Measurements from ENCODE around the gene TPPP2.

Gene TPPP2

GRCh38 chr14:21017528-21018245, 12.3 kb upstream of the TPPP2 start:
- DNase-seq (ENCODE audit: low spot score) = no peak

- no peak for DNase-seq (ENCODE audit: low spot score)
These were observed 11.7 kb upstream of the TPPP2 start for GRCh38 chr14:21018286-21018685.

DNA sequence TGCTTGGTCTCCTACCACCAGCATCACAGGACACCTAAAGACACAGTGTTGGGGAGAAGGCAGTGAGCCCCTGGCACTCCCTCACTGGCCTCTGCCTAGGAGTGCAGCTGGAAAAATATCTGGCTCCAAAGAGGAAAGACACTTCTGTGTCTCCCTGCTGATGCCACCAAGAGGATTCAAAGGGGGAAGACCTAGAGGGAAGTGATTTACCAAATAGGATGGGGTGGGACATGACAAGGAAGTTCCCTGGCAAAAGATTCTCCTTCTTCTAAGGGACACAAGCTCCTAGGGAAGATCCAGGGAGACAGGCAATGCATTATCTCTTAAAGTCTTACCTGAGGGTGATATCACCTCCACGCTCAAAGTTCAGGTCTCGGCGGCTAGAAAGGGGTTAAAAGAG, 11.2 kb upstream of the TPPP2 start:
- DNase-seq (ENCODE audit: low spot score) = no peak

- DNase-seq (ENCODE audit: low spot score) = no peak
These were observed 10.7 kb upstream of the TPPP2 start for GRCh38 chr14:21019366-21019765.

DNA sequence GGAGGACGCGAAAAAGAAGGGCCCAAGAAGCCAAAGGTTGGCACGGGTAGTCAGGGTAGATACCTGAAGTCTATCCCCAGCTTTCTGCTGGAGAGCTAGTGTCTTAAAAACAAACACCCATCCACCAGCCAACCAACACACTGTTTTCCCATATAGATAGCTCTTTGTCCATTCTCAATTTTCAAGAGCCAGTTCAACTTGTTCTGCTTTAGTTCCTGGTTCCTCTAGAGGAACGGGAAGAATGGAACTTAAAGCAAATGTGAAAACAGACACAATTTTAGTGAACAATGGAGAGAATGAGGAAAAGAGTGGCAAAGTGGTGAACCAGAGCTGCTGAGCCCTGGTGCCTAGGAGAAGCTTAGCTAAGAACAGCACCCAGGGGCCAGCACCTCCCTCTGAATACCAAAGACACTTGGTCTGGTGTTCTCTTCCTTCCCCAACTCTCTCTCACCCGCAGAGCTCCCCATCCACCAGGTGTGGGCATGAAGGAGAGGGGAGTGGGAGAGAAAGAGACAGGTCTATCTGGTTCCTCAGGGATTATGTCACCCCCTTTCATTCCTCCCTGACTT, 9.0 kb upstream of the TPPP2 start:
- no peak for DNase-seq (ENCODE audit: low spot score)

- DNase-seq (ENCODE audit: low spot score) = no peak
These were observed 7.3 kb upstream of the TPPP2 start for GRCh38 chr14:21022686-21023085.

- DNase-seq (ENCODE audit: low spot score) = no peak
These were observed 6.8 kb upstream of the TPPP2 start for GRCh38 chr14:21023174-21023573.

GRCh38 chr14:21023817-21024584, 6.0 kb upstream of the TPPP2 start:
- DNase-seq (ENCODE audit: low spot score) = no peak

GRCh38 chr14:21024585-21025370, 5.2 kb upstream of the TPPP2 start, which contains the start of gene NDRG2:
TSS of gene NDRG2 (minus strand) at chr14:21025061. CDS start at chr14:21023315, 1,746 bp downstream.
- peak; percentile 22 for DNase-seq (ENCODE audit: low spot score)

DNA sequence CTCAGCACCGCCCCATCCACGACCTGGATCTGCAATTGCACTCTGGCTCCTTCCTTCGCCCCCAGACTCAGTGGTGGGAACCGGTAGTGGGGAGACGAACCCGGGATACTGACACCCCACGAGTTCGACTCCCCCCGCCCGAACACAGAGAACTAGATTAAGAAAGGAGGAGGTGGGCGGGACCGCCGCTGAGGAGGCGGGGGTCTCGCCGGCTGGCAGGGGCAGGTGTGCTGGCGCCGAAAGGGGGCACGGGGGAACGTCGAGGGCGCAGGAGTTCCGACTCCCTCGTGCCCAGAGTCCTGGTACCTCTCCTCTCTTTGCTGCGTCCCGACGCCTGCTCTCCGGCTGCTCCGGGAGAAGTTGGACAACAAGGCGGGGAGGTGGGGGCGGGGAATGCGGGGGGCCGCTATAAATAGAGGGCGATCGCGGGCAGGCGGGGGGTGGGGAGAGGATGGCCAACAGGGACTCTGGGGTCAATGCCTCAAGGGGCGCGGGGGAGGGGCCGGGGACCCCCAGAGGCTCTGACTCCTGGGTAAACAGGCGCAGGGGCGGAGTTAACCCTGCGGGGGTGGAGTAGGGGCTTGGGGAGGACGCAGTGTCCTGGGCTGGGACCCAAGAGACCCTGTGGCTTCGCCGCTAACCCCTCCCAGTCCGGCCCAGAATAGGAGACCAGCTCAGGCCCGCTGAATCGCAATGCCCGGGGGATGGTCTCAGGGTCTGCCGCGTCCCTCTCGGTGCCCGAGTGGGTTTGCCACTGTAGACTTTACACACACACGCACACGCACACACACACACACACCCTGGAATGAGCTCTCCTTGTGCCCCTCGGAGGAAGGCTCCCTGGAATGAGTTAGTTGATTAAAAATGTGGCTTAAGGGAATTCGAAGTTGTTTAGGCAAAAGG, 4.4 kb upstream of the TPPP2 start:
- peak; percentile 14 for DNase-seq (ENCODE audit: low spot score)

DNA sequence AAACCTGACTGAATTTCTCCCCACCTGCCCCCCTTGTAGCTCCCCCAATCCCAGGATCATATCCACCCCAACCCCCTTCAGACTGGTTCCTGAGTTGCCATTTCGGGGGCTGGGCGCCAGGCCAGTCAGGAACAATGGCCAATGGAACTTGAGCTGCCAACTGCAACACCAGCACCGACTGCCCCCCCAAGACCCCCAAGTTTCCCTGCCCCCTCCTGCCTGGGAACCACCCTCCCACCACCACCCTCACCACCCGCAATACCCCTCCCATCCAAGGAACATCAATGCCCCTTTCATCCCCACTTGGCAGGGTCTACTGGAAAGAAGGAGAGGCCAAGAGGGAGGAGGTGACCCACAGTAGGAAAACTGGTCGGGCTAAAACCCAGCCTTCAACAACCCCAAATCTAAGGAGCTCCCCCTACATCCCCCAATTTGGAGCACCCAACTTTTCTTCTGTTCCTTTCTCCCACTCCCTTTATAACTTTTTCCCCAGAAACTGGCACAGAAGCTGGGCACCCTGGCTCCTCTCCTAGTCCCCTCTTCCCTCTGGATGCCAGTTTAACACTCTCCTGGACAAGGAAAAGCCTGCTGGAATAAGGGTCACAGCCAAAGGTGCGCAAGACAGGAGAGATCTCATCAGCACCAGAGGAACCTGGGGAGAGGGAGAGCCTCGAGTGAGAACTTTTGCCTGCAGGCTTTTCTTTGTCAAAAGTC, 3.6 kb upstream of the TPPP2 start:
- DNase-seq (ENCODE audit: low spot score) = peak; percentile 34

DNA sequence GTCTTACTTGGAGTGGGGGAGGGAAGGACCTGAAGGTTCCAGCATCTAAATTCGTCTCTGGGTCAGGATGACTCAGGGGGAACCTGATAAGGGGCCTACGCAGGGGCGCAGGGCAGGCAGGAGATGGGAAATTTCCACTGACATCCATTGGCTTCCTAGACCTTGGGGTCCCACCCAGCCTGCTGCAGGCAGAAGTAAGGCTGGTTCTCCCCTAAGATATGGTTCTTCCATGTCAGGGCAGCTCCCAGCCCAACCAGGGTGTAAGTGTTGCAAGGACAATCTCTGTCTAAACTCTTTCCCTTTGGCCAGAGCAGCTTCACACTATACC, 3.1 kb upstream of the TPPP2 start:
- no peak for DNase-seq (ENCODE audit: low spot score)

- no peak for DNase-seq (ENCODE audit: low spot score)
These were observed 514 bp downstream of the TPPP2 start for GRCh38 chr14:21030531-21030930.

- no peak for DNase-seq (ENCODE audit: low spot score)
These were observed 2.5 kb downstream of the TPPP2 start for GRCh38 chr14:21032326-21033132.

DNA sequence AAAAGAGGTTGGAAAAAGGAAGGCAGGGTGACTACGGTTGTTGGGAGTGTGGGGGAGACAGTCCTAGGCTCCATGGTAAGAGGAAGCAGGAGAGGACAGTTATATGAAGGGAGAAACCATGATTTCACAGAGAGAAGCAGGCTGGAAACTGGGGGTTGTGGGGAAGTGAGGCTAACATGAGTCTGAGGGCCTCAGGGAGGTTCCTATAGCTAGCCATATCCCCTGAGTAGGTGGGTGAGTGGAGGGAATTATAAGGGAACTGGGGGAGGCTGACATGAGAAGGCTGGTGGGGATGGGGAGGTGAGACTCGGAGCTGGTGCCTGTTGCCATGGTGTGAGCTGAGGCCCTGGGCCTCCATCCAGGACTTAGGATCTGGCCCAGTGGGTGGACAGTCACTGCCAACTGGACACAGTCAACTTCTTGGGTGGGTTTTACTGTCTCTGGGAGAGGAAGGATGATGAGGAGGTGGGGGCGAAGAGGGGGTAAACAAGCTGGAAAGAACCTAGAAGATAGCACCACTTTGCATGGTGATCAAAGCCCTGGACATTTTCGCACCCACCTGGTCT, 3.2 kb downstream of the TPPP2 start:
- no peak for DNase-seq (ENCODE audit: low spot score)

DNA sequence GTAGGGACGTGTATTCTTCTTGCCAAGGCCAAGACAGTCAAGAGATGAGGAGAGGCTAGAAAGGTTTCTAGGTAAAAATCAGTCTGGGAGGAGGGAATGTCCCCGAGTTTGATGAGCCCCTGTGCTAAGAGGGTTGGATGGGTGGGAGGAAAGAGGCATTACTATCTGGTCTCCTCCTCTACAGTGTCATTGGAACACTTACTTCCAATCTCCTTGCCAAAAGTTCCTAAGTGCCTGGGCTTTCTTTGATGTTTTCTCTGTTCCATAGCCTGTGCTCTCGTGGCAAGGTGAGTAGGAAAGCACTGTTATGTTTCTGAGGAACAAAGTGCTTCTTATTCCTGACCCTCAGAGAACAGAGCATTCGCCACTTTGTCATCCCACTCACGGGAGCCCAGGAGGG, 4.7 kb downstream of the TPPP2 start, which contains the start of gene RNASE13:
RNASE13 (minus strand) TSS at position 101 of the 400 bp plus-strand sequence. CDS start 519 bp downstream, outside the sequence.
- no peak for DNase-seq (ENCODE audit: low spot score)

- DNase-seq (ENCODE audit: low spot score) = no peak
These were observed 6.7 kb downstream of the TPPP2 start for GRCh38 chr14:21036751-21037150.

- no peak for DNase-seq (ENCODE audit: low spot score)
These were observed 7.1 kb downstream of the TPPP2 start for GRCh38 chr14:21037156-21037555.
